Suprapubic skin (tissue), 4 donors: ENCODE measurements around the gene PDE9A.

ENCODE experiments used
- POLR2A ChIP-seq, 2 donors: fragments of 450-650 bp; IDR thresholded peaks; one replicate each; pipeline ENCODE4 v1.6.1; 2017; ENCODE audit warnings: antibody characterized with exemption in 2 of 2, mild to moderate bottlenecking in 2 of 2, moderate library complexity in 2 of 2
- POLR2AphosphoS5 ChIP-seq, 3 donors: sonication (generic); formaldehyde crosslinking; IDR thresholded peaks; one replicate each; pipeline ENCODE4 v1.6.1; 2017; ENCODE audit warnings: antibody characterized with exemption in 3 of 3
- TF ChIP-seq, protein P1 (sequence below), 2 donors: fragments of 200-600 bp in 1 of 2; fragments of 450-650 bp in 1 of 2; sonication (generic) in 1 of 2; IDR thresholded peaks; one replicate each; pipeline ENCODE4 v1.5.1; 2016 to 2019; ENCODE audit warnings: antibody characterized with exemption in 2 of 2, mild to moderate bottlenecking in 1 of 2, moderate library complexity in 1 of 2

DNA sequence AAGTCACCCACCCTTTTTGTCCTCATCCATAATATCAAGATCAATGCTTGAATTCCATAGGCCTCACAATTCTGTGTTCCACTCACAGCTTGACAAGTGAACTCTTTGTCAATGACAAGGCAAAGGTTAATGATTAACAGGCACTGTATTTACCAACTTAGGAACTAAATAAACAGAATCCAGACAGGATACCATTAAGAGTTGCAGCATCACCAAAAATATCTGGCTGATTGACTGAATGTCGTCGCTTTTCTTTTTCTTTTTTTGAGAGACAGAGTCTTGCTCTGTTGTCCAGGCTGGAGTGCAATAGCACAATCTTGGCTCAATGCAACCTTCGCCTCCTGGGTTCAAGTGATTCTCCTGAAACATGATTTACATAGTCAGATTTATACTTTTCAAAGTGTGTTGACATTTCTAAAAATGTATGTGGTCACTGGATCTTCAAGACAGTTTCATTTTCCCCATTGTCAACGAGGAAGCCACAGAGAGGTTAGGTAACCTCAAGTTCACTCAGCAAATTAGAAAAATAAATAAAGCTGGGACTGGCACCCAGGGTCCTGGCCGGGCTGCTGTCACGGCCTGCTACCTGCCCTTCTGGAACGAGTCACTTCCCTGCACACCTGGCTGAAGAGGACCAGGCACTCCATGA lies 81.0 kb downstream of the PDE9A start:
- no peak for TF ChIP-seq POLR2AphosphoS5 (IDR thresholded peaks at IDR 0.05)
- TF ChIP-seq, protein P1, sequence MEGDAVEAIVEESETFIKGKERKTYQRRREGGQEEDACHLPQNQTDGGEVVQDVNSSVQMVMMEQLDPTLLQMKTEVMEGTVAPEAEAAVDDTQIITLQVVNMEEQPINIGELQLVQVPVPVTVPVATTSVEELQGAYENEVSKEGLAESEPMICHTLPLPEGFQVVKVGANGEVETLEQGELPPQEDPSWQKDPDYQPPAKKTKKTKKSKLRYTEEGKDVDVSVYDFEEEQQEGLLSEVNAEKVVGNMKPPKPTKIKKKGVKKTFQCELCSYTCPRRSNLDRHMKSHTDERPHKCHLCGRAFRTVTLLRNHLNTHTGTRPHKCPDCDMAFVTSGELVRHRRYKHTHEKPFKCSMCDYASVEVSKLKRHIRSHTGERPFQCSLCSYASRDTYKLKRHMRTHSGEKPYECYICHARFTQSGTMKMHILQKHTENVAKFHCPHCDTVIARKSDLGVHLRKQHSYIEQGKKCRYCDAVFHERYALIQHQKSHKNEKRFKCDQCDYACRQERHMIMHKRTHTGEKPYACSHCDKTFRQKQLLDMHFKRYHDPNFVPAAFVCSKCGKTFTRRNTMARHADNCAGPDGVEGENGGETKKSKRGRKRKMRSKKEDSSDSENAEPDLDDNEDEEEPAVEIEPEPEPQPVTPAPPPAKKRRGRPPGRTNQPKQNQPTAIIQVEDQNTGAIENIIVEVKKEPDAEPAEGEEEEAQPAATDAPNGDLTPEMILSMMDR (IDR thresholded peaks at IDR 0.05) = no peak
- no peak for TF ChIP-seq POLR2A (IDR thresholded peaks at IDR 0.05)
